GM19043 (cell line): ENCODE data around the gene HELQ.
A peak's percentile ranks its signal among the peaks of the same experiment; 100 is the strongest.

Source experiments
- ATAC-seq: cut with Tn5 transposase; IDR thresholded peaks from one replicate; pipeline ENCODE4 v1.9.1; 2021; ENCODE audit warnings: low read depth; ENCODE audit not compliant: unreplicated experiment

Gene HELQ

DNA sequence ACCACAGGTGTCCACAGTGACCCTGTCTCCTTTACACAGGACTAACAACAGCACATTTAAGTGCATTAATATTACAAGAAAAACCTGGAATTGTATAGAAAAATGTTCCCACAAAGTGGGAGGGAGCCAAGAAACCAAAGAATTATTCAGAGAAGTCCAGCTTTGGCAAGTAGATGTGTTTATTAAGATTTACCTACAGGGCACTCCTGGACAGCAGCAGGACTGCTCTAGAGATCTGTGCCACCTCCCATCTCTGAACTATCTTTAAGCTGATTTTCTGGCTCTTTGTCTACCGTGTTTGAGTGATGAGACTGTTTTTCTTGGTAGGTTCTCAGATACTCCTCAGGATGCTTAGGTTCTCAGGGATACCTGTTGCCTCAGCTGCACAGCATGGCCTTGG, 82.7 kb downstream of the HELQ start:
- no peak for ATAC-seq

DNA sequence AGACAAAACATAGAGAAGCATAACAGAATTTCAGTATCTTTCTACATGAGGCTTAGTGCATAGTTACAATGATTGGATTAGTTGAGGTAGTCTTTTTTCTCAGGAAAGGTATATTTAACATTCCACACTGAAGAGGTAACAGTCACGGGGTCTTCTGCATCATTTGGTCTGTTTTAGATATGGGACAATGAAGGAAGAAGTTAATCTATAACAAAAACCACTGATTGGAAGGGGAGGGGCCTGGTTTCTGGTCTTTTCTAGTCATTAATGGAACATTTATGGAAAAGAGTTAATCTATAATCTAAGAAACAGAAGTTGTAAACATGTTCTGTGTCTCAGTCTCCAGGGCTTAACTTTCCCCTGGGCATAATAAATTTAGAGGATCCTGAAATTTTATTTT, 83.7 kb downstream of the HELQ start:
- ATAC-seq, result no peak

DNA sequence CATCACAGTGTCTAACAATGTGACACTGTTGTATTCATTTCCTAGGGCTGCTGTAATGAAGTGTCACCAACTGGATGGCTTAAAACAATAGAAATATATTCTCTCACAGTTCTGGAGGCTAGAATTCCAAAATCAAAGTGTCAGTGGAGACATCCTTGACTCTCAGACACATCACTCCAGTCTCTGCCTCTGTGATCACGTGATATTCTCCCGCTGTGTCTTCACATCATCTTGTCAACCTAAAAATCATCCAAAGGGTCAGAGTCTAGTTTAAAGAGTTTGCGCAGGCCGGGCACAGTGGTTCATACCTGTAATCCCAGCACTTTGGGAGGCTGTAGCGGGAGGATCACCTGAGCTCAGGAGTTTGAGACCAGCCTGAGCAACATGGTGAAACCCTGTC, 84.4 kb downstream of the HELQ start:
- no peak for ATAC-seq

DNA sequence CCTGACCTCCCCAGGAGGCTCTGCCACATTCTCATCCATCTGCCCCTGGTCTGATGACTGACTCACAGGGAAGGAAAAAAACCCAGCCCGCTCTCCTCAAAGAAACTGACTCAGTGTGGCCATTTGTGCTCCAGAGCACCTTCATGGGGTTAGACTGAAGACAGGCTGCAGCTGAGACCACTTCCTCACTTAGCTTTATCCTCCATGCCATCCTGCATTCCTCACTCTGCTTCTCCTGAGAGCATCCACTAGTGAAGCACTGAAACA, 85.0 kb downstream of the HELQ start:
- ATAC-seq, result no peak

DNA sequence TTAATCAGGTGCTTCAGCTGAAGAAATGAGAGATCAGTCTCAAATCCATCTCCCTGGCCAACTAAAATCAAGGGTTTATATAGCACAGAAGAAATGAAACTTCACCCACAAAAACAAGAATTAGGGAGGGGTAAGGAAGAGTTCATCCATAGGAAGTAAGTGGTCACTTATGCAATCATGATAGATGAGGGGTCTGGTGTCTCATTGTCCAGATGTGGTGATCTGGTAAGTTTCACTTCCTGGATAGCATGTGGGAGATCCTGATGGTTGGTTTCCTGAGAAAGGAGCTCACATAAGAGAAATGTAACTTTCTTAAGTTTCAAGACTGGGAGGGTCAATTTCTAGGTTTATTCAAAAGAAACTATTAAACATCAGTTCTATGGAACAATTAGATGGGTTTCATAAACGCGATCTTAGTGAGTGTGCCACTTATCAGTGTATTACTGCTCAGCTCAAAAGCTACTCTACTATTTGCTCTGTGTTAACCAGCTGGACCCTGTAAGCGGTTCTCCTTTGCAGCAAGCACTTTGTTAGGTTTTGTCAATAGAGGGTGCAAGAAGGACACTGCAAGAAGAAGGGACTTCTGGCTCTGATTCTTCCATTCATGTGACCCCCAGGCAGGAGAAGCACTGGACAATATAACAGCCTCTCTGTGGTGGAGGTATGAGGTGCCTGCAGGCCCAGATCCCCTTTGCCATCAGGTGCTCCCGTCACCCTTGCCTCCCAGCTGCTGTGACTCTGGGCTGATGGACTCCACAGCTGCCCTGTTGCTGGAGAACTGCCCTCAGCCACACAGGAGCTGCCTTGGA, 85.6 kb downstream of the HELQ start:
- no peak for ATAC-seq

DNA sequence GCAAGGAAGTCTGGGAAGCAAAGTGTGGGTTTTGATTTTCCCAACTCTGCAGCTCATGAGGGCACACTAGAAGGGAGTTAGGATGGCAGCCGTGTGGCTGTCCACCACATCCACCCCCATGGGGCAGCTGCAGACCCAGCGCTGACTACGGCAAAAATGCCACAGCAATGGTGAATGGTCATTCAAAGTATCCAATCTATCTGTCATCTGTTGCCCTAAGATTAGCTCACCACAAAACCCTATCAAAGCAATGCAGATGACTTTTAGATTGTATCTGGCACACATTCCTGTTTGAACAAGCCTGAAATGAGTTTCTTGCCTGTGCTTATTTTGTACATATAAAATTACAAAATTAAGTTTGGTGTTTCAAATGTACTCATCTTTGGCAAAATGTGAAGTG, 91.3 kb downstream of the HELQ start:
- no peak for ATAC-seq

DNA sequence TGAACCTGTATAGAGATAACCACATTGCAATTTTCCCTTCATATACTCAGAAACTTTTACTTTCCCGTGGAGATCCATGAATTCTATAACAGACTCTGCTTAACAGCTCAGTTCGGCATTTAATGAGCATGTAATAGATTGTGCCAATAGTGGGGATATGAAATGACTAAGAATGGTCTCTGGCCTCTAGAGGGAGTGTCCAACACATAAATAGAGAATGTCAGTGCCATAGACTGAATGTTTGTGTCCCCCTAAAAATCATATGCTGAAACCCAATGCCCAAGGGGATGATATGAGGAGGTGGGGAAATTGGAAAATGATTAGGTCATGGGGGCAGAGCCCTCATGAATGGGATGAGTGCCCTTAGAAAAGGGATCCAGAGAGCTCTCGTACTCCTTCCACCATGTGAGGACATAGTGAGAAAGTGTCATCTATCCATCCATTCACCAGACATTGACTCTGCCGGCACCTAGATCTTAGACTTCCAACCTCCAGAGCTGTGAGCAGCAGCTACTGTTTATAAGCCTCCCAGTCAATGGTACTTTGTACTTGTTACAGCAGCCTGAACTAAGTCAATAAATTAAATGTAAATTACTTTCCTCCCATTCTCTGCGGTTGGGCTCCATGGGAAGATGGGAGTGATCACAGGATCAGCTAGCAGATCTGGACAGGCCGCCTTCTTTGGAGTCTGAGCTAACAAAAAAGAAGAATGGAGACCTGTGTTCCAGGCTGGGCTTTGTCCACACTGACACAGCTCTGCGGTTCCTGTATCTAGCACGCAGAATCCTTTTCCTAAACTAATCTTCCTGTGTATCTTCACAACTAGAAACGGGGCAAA, 92.9 kb downstream of the HELQ start:
- ATAC-seq, result peak; percentile 53

DNA sequence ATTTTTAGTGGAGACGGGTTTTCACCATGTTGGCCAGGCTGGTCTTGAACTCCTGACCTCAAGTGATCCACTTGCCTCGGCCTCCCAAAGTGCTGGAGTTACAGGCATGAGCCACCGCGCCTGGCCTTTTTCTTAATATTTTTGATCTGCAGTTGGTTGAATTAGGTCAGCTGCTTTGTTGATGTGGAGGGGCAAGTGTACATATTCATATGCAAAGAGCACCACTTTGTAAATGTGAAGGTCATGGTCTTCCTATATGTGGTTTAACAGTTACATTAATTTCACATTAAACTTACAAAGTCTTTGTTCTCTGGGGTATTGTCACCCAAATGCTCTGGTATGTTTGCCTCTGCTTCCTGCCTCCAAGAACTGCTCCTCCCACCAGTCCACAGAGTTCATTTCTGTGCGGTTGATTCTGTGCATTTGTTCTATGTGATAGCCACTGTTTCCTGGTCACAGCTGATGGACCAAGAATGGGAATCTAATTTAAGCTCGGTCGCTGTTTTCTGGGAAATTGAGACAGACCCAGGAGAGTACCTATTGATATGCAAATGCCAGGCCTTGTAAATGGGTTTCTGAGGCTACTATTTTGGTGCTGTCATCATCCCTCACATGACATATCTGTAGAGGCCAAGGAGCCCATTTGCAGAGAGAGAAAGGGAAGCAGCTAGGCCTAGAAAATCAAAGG, 94.1 kb downstream of the HELQ start:
- no peak for ATAC-seq

DNA sequence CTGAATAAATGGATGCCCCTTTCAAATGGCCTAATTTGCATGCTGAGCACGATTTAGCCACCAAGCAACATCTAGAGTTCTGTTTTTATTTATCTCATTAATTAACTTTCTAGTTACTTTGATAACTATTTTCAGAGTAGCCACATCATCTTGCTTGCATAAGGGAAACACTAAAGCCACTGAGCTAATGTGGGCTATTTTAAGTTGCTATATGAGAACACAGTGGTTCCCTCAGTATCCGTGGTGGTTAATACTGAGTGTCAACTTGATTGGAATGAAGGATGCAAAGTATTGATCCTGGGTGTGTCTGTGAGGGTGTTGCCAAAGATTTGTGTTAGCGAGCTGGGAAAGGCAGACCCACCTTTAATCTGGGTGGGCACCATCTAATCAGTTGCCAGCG, 95.6 kb downstream of the HELQ start:
- no peak for ATAC-seq

DNA sequence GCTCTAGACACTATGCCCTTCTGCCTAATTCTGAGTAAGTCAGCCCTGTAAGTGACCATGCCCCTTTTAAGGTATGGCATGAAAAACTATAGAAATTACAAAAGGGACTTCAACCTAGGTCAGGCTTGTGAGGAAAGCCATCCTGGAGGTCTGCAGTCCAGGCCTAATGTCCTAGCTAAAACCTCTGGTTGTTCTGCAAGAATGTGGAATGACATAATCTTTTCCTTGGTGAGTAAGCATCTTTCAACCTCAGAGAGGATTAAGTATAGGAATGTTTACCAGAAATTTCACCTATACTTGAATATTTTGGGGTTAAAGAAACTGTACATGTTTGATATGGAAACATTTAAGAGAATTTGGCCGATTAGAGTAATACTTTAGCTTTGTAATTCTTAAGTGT, 97.2 kb downstream of the HELQ start:
- ATAC-seq, result no peak
